HG03432 (cell line): Measurements from ENCODE around the gene TIPARP.
"Not testable (repeated sequence)": the region's sequence is repeated elsewhere in the genome, so short reads cannot be mapped to it uniquely, and the experiment has no call there.

Source experiments
- ATAC-seq: cut with Tn5 transposase; IDR thresholded peaks from one replicate; pipeline ENCODE4 v1.9.1; 2021; ENCODE audit warnings: mild to moderate bottlenecking, moderate library complexity; ENCODE audit not compliant: unreplicated experiment

The TIPARP gene

GRCh38 chr3:156646958-156647357 is 27.4 kb upstream of the TIPARP start:
- ATAC-seq, result no peak

GRCh38 chr3:156648086-156648485 is 26.3 kb upstream of the TIPARP start:
- ATAC-seq, result no peak

GRCh38 chr3:156649681-156650080 is 24.7 kb upstream of the TIPARP start:
- no peak for ATAC-seq

- ATAC-seq, result not testable (repeated sequence)
Observed at GRCh38 chr3:156652661-156653060, 21.7 kb upstream of the TIPARP start.

GRCh38 chr3:156654834-156655233 is 19.6 kb upstream of the TIPARP start:
- no peak for ATAC-seq

- peak; percentile 55 for ATAC-seq
Observed at GRCh38 chr3:156655819-156656550, 18.4 kb upstream of the TIPARP start.

- no peak for ATAC-seq
Observed at GRCh38 chr3:156657440-156657839, 16.9 kb upstream of the TIPARP start.

- no peak for ATAC-seq
Observed at GRCh38 chr3:156657862-156658731, 16.3 kb upstream of the TIPARP start.

- no peak for ATAC-seq
Observed at GRCh38 chr3:156658732-156659090, 15.7 kb upstream of the TIPARP start.

- no peak for ATAC-seq
Observed at GRCh38 chr3:156659260-156659659, 15.1 kb upstream of the TIPARP start.

- ATAC-seq, result peak; percentile 24
Observed at GRCh38 chr3:156661155-156661554, 13.2 kb upstream of the TIPARP start.

- peak; percentile 5 for ATAC-seq
Observed at GRCh38 chr3:156664011-156664830, 10.2 kb upstream of the TIPARP start.

GRCh38 chr3:156664831-156665178 is 9.6 kb upstream of the TIPARP start:
- peak; percentile 79 for ATAC-seq

GRCh38 chr3:156665291-156665690 is 9.1 kb upstream of the TIPARP start:
- ATAC-seq, result no peak

- ATAC-seq, result no peak
Observed at GRCh38 chr3:156666073-156666472, 8.3 kb upstream of the TIPARP start.

- ATAC-seq, result no peak
Observed at GRCh38 chr3:156668073-156668763, 6.2 kb upstream of the TIPARP start.

- ATAC-seq, result no peak
Observed at GRCh38 chr3:156670077-156670476, 4.3 kb upstream of the TIPARP start.

GRCh38 chr3:156670652-156671051 is 3.7 kb upstream of the TIPARP start:
- ATAC-seq, result no peak

- no peak for ATAC-seq
Observed at GRCh38 chr3:156673732-156674045, 701 bp upstream of the TIPARP start.

GRCh38 chr3:156674911-156675829 is 780 bp downstream of the TIPARP start:
- peak; percentile 5 for ATAC-seq
